ENCODE results near the gene EEFSEC.

Gene EEFSEC

GRCh38 chr3:128217702-128218547, 64.6 kb downstream of the EEFSEC start:
- no peak for DNase-seq (ENCODE audit: low read depth)

- DNase-seq (ENCODE audit: low read depth), result no peak
Observed at GRCh38 chr3:128218548-128219257, 65.4 kb downstream of the EEFSEC start.

- no peak for DNase-seq (ENCODE audit: low read depth)
Observed at GRCh38 chr3:128221328-128221727, 68.0 kb downstream of the EEFSEC start.

GRCh38 chr3:128222796-128223385, 69.6 kb downstream of the EEFSEC start:
- DNase-seq (ENCODE audit: low read depth), result no peak

- DNase-seq (ENCODE audit: low read depth), result no peak
Observed at GRCh38 chr3:128226186-128226725, 73.0 kb downstream of the EEFSEC start.

GRCh38 chr3:128226795-128227395, 73.6 kb downstream of the EEFSEC start:
- DNase-seq (ENCODE audit: low read depth), result no peak

- DNase-seq (ENCODE audit: low read depth), result no peak
Observed at GRCh38 chr3:128227507-128227906, 74.2 kb downstream of the EEFSEC start.

GRCh38 chr3:128228366-128228910, 75.2 kb downstream of the EEFSEC start:
- no peak for DNase-seq (ENCODE audit: low read depth)

- DNase-seq (ENCODE audit: low read depth), result no peak
Observed at GRCh38 chr3:128229106-128229857, 76.0 kb downstream of the EEFSEC start.

GRCh38 chr3:128231606-128232005, 78.3 kb downstream of the EEFSEC start:
- DNase-seq (ENCODE audit: low read depth), result no peak

GRCh38 chr3:128232376-128233178, 79.3 kb downstream of the EEFSEC start:
- no peak for DNase-seq (ENCODE audit: low read depth)

- no peak for DNase-seq (ENCODE audit: low read depth)
Observed at GRCh38 chr3:128235207-128235926, 82.1 kb downstream of the EEFSEC start.

- DNase-seq (ENCODE audit: low read depth), result no peak
Observed at GRCh38 chr3:128236657-128237056, 83.4 kb downstream of the EEFSEC start.

- DNase-seq (ENCODE audit: low read depth), result no peak
Observed at GRCh38 chr3:128237348-128238183, 84.3 kb downstream of the EEFSEC start.

GRCh38 chr3:128238184-128238489, 84.9 kb downstream of the EEFSEC start:
- DNase-seq (ENCODE audit: low read depth), result no peak

- DNase-seq (ENCODE audit: low read depth), result no peak
Observed at GRCh38 chr3:128239304-128239703, 86.0 kb downstream of the EEFSEC start.

- no peak for DNase-seq (ENCODE audit: low read depth)
Observed at GRCh38 chr3:128240232-128240631, 87.0 kb downstream of the EEFSEC start.

GRCh38 chr3:128241741-128242140, 88.5 kb downstream of the EEFSEC start:
- DNase-seq (ENCODE audit: low read depth), result no peak

Measured in T-helper 22 cell (primary cell).